ENCODE measurements around the gene UBAC2. TPM values are rescaled to one million over a fixed set of nuclear protein-coding genes. Genes with fewer than 3 reads are reported as not detected.

The UBAC2 gene
- total RNA-seq, 1 donor from 2014 or later: 34.0 TPM

DNA sequence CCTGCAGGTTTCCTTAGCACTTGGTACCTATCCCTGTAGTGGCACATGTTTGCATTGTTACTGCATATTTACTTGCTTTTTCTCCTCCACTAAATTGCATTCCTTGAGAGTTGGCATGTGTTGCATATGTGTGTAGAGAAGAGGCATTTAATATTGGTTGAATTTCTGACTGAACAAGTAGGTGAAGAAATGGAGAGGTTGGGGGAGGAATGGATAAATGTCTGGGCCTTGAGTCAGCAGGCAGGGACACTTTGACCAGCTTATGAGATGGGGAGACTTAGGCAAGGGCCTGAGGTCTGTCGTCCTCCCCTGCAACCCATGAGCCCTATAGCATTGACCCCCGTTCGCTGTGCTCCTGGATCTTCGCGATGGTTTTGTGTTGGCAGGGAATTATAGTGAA lies 59.6 kb downstream of the UBAC2 start:
- DNase-seq (ENCODE audit: low spot score) (no peak), ATAC-seq (no peak)
- intact Hi-C loops (cut with DNase I): no loop called here

DNA sequence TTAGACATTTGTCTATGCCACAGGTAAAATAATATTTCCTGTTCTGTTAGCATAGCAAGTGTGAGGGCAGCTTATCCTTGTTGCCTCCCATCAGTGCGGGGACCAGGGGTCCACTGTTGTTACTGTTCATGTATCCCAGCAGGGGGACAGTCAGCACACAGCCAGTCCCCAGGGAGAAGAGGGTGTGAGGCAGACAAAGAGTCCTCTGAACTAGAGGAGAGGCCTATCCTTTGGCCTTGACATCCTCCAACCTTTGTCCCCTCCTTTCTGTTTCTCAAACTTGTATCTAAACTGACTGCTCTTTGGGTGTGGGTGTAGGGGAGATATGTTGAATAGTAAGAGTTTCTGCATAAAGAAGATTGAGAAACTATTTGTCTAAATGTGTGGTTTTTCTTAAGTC lies 60.4 kb downstream of the UBAC2 start:
- no peak for DNase-seq (ENCODE audit: low spot score)
- no peak for ATAC-seq
- intact Hi-C loops (cut with DNase I): no loop called here

DNA sequence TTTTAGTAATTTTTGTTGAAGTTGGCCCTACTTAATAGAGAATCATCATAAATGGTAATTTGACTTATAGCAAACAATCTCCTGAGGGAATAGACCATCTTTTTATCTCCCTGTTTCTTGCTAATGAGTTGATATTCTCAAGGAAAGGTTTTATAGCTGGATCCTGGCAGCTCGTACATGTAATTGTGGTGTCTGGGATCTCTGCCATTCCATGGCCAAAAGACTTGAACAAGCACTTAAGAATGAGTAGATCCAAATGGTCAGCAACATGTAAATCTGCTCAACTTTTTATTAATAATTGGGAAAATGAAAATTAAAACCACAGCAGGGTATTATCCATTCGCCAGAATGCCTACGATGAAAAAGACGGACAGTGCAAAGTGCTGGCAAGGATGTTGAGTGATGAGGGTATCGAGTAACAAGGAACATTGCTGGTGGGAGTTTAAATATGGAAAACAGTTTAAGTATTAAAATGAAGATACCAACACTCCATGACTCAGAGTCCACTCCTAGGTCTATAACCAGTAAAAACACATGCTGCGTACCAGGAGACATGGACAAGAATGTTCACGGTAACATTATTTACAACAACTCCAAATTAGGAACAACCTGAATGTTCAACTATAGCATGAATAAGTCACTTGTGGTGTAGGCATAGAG lies 62.6 kb downstream of the UBAC2 start:
- DNase-seq (ENCODE audit: low spot score) (no peak), ATAC-seq (no peak)
- intact Hi-C loops (cut with DNase I): no loop called here

DNA sequence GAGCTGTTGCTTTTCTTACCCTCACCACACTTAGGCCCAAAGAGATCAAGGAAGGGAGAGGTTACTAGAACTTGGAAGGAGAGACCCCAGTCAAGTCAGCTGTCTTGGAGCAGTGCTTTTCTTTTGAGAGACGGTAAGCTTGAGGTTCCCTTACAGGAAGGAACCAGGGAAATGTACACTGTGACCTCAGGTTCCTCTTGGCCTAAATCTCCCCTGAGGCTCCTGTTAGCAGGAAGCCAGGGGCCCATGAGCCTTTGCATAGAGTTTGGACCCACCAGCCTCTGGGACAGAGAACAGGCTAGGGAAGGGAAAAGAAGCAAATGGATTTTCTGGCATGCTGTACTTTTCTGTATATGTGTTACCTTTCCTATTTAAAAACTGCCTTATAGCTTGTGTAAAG lies 63.4 kb downstream of the UBAC2 start:
- ATAC-seq: no peak
- intact Hi-C loops (cut with DNase I): no loop called here
- no peak for DNase-seq (ENCODE audit: low spot score)

DNA sequence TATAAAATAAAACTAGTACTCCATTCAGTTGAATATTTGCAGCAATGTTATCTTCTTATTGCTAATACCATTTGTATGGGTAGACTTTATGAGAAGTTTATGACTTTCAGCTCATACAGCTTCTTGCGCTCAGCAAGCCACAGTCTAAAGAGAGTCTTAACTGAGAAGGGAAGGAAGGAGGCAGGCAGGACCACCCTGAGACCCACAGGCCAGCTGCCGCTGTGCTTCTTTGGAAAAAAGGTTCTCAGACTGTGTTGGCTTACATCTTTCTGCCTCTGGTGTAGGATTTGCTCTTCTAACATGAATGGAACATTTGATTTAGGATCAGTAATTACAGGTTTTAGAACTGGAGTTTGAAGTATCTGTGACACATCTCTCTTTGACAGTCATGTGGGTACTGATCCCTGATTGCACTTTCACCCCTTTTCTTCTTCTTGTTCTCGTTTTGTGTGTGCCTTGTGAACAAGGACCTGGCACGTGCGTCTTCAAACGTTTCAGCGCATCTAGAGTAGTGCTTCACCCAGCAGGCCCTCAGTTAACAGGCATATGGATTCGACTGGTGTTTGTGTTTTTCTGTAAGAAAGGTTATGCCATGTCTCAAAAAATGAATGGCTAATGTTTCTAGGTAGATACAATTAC lies 64.6 kb downstream of the UBAC2 start:
- DNase-seq (ENCODE audit: low spot score) (no peak), ATAC-seq (no peak)
- intact Hi-C loops (cut with DNase I): no loop called here

DNA sequence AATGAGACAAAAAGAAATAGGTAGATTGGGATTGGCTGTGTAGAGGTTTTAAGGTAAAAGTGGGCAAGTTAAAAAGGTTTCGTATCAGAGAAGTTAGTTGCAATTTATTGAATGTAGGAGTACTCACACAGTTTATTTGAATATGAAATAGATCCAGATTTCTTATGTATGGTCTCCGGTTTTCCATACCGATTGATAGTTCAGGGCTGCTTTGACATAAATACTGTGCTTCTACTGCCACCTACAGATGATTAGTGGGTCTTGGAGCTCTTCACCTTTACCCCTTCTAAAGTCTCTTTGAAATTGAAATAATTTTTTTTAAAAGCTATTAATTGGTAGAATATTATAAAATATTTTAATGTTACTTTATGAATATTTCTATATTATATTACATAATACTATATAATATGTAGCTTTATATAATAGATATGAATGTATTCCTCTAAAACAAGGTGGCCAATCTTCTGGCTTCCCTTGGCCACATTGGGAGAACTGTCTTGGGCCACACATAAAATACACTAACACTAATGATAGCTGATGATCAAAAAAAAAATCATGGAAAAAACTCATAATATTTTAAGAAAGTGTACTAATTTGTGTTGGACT lies 65.3 kb downstream of the UBAC2 start:
- intact Hi-C loops (cut with DNase I): no loop called here
- ATAC-seq: no peak
- no peak for DNase-seq (ENCODE audit: low spot score)

DNA sequence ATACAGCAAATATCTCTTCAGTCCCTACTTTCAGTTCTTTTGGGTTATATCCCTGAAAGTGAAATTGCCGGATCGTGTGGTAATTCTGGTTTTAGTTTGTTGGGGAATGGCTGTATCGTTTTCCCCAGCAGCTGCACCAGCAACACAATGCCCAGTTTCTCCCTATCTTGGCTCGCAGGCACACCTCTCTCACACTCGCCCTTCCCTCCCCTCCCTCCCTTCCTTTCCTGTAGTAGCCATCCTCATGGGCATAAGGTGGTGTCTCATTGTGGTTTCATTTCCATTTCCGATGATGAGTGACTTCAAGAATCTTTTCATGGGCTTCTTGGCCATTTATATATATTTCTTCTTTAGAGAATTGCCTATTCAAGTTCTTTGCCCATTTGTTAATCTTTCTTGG lies 66.2 kb downstream of the UBAC2 start:
- no peak for DNase-seq (ENCODE audit: low spot score)
- no peak for ATAC-seq
- intact Hi-C loops (cut with DNase I): no loop called here

DNA sequence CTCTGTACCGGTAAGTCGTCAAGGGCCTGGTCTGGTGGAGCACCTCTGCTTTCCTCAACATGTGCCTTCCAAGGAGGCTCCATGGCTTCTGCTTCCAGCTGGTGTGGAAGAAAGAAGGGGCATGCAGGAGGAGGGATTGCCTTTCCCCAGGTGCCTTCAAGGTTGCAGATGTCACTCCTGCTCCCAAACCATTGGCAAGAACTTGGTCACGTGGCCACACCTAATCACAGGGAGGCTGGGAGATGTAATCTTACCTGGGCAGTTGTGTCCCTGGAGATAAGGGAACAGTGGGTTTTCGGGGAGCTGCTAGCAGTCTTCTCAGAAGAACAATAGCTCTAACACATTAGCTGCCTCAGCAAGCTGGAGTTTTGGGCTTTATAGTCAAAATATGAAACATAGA lies 67.3 kb downstream of the UBAC2 start:
- intact Hi-C loops (cut with DNase I): no loop called here
- ATAC-seq (no peak), DNase-seq (ENCODE audit: low spot score) (no peak)

DNA sequence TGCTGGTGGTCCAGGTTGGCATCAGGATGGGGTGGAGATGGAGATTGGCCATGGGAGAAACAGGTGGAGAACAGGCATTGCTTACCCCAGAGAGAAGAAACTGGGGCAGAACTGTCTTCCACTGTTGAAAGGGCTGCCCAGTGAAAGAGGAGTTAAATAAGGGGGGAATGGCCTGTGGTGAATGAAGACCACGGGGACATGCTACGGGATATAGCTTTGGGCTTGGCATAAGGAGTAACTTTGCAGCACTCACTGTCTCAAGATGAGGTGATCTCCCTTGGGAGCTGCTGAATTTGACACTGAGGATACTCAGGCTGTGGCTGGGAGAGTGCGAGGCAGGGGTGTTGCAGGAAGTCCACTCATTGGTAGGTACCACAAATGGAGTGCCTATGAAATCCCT lies 68.2 kb downstream of the UBAC2 start:
- intact Hi-C loops (cut with DNase I): no loop called here
- no peak for ATAC-seq
- no peak for DNase-seq (ENCODE audit: low spot score)

DNA sequence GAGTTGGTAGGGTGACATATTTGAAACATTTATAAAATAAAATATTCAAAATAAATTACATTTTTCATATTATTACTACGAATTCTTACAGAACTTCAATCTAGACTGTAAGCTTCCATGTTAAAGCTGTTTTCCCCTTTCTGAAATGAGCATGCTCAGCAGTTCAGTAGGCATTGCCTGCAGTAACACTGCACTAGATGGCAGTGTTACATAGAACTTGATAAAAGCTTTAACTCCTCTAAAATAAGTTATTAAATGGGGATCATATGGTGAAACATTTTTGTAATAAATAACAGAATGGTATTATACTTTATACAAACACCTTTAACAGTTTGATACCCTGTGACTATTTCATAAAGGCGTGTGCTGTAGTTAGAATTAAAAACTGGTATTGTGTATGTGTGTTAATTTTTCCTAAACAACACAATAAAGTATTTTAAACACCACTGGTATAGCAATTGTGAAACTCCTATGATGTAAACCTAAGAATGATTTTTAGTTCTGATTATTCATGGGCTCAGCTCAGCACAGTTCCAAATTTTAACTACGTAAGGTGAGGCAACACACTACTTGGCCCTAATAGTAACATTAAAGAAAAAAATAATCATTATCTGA lies 69.1 kb downstream of the UBAC2 start:
- peak; percentile 89 for ATAC-seq
- intact Hi-C loops (cut with DNase I): loop anchor here (10.0 kb wide), 1 partner anchor 1245 kb away; no protein-coding TSS in a partner anchor

DNA sequence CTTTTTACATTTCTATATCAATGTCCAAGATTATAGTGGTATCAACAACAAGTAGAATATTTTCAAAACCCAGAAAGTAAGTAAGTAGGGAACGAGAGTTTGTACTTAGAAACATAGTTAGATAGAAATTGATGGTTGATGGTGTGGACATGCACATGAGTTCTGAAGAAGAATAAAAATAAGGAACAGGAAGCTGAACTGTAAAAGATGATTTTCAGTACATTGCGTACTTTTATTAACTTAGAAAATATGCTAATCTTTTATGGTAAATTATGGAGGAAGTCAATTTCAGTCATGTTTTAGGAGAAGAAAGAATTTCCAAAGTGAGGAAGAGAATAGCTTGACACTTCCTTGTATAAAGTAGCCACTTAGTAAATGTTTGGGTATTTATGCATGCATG lies 69.9 kb downstream of the UBAC2 start:
- ATAC-seq (no peak), DNase-seq (ENCODE audit: low spot score) (no peak)
- intact Hi-C loops (cut with DNase I): loop anchor here (10.0 kb wide), 1 partner anchor 1246 kb away; no protein-coding TSS in a partner anchor

More for the DNA sequence above, 69.1 kb downstream of the UBAC2 start:
- DNase-seq (ENCODE audit: low spot score): no peak

DNA sequence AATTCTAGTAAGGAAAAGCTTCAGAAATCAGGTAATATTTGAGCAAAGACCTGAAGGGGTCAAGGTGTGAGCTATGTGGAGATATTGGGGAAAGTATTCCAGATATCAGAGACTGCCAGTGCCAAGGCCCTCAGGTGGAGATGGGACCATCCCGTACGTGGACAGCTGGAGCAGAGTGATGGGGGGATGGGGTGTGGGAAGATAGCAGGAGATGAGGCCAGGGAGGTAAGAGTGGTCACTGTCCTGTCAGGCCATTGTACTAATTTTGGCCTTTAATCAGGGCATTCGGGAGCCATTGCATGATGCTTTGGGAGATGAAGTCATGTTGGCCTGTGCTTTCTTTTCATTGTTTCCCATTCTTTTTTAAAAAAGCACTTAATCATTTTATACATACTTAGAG lies 70.6 kb downstream of the UBAC2 start:
- intact Hi-C loops (cut with DNase I): loop anchor here (10.0 kb wide), 1 partner anchor 1246 kb away; no protein-coding TSS in a partner anchor
- ATAC-seq: no peak
- DNase-seq (ENCODE audit: low spot score): no peak

DNA sequence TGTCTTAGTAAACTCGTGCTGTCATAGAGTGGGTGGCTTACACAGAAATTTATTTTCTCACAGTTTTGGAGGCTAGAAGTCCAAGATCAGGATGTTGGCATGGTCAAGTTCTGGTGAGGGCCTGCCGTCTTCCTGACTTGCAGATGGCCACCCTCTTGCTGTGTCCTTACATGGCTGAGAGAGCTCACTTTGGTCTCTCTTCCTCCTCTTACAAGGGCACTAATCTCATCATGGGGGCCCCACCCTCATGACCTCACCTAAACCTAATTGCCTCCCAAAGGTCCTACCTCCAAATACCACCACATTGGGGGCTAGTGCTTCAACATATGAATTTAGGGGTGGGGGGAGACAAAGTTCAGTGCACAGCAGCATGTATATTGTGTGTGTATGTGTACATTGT lies 71.8 kb downstream of the UBAC2 start:
- DNase-seq (ENCODE audit: low spot score): no peak
- intact Hi-C loops (cut with DNase I): loop anchor here (10.0 kb wide), 1 partner anchor 1248 kb away; no protein-coding TSS in a partner anchor
- ATAC-seq: no peak

DNA sequence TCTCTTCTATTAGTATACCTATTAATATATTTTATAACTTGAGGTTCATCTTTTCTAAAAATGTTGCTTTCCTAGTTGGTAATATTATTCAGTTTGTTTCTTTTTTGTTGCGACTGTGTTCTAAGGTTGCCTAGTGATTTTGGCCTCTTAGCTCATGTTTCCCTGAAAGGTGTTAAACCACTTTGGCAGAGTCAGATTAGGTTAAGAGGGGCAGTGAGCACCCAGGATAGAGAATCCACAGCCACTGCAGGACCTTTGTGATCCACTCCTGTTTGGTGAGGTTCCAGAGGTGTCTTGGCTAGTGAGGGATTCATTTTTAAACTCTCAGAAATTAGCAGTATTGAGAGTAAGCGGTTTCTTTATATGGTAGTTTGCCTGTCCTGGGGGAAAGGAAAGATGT lies 72.5 kb downstream of the UBAC2 start:
- intact Hi-C loops (cut with DNase I): loop anchor here (10.0 kb wide), 1 partner anchor 1248 kb away; no protein-coding TSS in a partner anchor
- ATAC-seq (no peak), DNase-seq (ENCODE audit: low spot score) (no peak)

DNA sequence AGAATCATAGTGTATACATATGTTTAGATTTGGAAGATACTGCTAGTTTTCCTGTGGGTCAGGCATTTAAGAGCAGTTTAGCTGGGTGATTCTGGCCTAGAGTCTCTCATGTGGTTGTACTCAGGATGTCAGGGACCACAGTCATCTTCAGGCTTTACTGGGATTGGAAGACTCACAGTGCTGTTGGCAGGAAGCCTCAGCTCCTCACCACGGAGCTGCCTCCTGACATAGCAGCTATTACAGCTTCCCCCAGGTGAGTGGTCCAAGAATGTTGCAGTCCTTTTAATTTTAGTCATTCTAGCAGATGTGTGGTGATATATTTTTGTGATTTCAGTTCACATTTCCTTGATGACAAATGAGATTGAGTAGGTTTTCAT lies 74.4 kb downstream of the UBAC2 start:
- no peak for DNase-seq (ENCODE audit: low spot score)
- ATAC-seq: no peak
- intact Hi-C loops (cut with DNase I): loop anchor here (10.0 kb wide), 1 partner anchor 1250 kb away; no protein-coding TSS in a partner anchor

DNA sequence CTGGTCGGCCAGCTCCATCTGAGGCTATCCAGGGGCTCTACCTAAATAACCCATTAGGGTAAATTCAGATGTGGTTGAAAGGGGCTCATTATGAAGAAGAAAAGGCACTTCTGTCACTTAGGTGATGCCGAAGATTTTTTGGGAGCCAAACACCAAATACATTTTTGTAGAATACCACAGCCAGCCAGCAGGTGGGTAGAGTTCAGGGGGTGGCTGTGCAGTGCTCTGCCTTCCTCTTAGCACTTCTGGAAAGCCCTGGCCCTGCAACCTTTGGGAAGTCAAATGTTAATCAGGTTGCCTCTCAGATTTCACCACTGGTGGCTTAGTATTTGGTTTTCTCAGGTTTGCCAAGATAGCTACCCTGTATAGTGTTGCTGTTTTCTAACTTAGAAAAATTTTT lies 76.1 kb downstream of the UBAC2 start:
- ATAC-seq (no peak), DNase-seq (ENCODE audit: low spot score) (no peak)
- intact Hi-C loops (cut with DNase I): loop anchor here (10.0 kb wide), 1 partner anchor 1252 kb away; no protein-coding TSS in a partner anchor

DNA sequence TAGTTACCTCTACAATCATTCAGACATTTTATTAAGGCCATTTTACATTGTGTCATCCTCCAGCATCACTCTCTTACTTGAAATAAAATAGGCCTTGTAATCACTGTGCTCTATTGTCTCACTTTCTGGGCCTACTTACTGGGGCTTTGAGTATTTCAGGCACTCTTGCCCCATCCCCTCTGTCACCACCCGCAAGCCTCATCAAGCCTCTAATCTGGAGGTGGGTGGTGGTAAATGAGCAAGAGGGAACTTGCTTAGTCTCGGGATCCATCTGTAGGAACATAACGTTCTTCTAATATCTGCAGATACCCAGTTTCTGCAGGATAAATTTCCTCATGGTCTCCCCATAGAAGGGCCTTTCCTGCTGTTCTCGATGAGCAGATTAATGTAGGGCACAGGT lies 77.0 kb downstream of the UBAC2 start:
- DNase-seq (ENCODE audit: low spot score): no peak
- no peak for ATAC-seq
- intact Hi-C loops (cut with DNase I): loop anchor here (10.0 kb wide), 1 partner anchor 1253 kb away; no protein-coding TSS in a partner anchor

DNA sequence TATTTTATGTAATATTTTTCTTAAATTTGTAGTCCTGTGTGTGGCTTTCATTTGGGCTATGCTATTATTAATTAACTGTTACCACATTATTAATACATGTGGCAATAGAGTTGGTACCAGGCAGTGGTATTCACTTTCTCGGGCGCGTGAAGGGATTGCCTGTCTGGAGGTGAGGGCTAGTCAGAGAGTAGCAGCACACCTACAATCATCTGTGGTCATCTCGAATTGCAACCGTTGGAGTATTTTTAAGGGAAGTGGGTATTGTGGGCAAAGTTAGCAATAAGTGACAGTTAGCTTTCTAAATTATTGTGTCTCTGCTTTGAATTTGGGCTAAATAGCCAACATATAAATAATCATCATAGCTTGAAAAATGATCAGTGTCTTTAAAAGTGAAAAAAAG lies 77.5 kb downstream of the UBAC2 start:
- DNase-seq (ENCODE audit: low spot score) (no peak), ATAC-seq (no peak)
- intact Hi-C loops (cut with DNase I): loop anchor here (10.0 kb wide), 1 partner anchor 1253 kb away; no protein-coding TSS in a partner anchor

DNA sequence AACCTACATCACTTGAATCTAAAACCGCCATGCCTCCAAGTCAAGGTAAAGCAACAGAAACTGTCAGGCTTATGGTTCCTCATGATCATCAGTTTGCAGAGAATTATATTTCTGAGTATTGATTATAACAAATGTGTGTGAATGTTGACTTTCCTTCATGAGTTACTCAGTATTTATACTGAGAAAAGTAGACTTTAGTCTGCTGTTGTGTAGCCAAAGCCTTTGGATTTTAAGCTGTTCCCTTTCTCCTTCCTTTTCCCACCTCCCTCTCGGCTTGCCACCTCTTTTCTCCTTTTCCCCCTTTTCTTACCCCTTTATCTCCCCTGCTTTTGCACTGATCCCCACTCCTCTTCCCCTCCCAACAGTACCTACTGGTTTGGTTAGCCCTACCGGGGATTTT lies 78.2 kb downstream of the UBAC2 start:
- intact Hi-C loops (cut with DNase I): loop anchor here (10.0 kb wide), 1 partner anchor 1254 kb away; no protein-coding TSS in a partner anchor
- ATAC-seq: no peak

DNA sequence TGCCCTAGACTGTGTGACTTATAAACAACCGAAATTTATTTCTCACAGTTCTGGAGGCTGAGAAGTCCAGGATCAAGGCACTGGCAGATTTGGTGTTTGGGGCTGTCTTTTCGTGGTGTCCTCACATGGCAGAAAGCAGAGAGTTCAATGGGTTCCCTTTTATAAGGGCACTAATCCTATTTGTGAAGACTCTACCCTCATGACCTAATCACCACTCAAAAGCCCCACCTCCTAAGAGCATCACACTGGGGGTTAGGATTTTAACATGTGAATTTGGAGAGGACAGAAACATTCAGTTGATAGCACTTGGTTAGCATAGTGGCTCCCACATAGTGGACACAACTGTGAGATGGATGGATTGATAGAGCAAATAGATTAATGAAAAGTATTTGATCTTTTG lies 79.0 kb downstream of the UBAC2 start:
- ATAC-seq: no peak
- intact Hi-C loops (cut with DNase I): loop anchor here (10.0 kb wide), 1 partner anchor 1255 kb away; no protein-coding TSS in a partner anchor
- no peak for DNase-seq (ENCODE audit: low spot score)

More for the DNA sequence above, 78.2 kb downstream of the UBAC2 start:
- DNase-seq (ENCODE audit: low spot score): no peak

Data from sciatic nerve (tissue), 2 donors.